SU-DHL-6 (cell line): ENCODE results near the gene ANXA6.

Source experiments
- H2AFZ ChIP-seq: fragments of 200-600 bp; sonication (generic); 2 replicates; pipeline ENCODE4 v1.6.1; 2014; ENCODE audit warnings: low read depth, mild to moderate bottlenecking, moderate library complexity, mixed read lengths, antibody characterized with exemption, low read length; ENCODE audit not compliant: severe bottlenecking
- H3F3A ChIP-seq: fragments of 200-600 bp; shearing (Covaris generic); 2 replicates; pipeline ENCODE4 v1.6.0; 2016; ENCODE audit warnings: antibody characterized with exemption, mild to moderate bottlenecking; ENCODE audit not compliant: insufficient read depth
- H3K27ac ChIP-seq: fragments of 200-600 bp; sonication (generic); 2 replicates; pipeline ENCODE4 v1.5.1; 2016; ENCODE audit warnings: low read depth, mild to moderate bottlenecking, low read length, moderate library complexity, mixed read lengths
- H3K27me3 ChIP-seq: fragments of 200-600 bp; sonication (generic), shearing (Covaris generic); 2 replicates; pipeline ENCODE4 v1.6.0; 2014; ENCODE audit warnings: mild to moderate bottlenecking, low read length
- H3K36me3 ChIP-seq: fragments of 200-600 bp; sonication (generic); 2 replicates; pipeline ENCODE4 v1.6.1; 2014; ENCODE audit warnings: mild to moderate bottlenecking, low read length, mixed read lengths
- H3K4me2 ChIP-seq: fragments of 300-600, 200-600 bp; shearing (Covaris generic), sonication (generic); 2 replicates; pipeline ENCODE4 v1.6.0; 2014; ENCODE audit warnings: low read length, low read depth, mild to moderate bottlenecking; ENCODE audit not compliant: poor library complexity, severe bottlenecking
- H3K4me3 ChIP-seq: fragments of 200-600 bp; sonication (generic); 2 replicates; pipeline ENCODE4 v1.5.1; 2014; ENCODE audit warnings: antibody characterized with exemption, low read length, mild to moderate bottlenecking, mixed read lengths; ENCODE audit not compliant: insufficient read depth, poor library complexity, severe bottlenecking
- H3K79me2 ChIP-seq: fragments of 200-600 bp; sonication (generic); 2 replicates; pipeline ENCODE4 v1.6.1; 2014; ENCODE audit warnings: mild to moderate bottlenecking, low read length, moderate library complexity; ENCODE audit not compliant: insufficient read depth
- H3K9ac ChIP-seq: fragments of 200-600 bp; sonication (generic); 2 replicates; pipeline ENCODE4 v1.7.0; 2014; ENCODE audit warnings: mild to moderate bottlenecking, low read length
- H3K9me2 ChIP-seq: fragments of 200-600 bp; sonication (generic); replicated peaks from 2 replicates; pipeline ENCODE4 v1.6.1; 2014; ENCODE audit warnings: low read length; ENCODE audit not compliant: insufficient read depth
- H3K9me3 ChIP-seq: fragments of 200-600 bp; sonication (generic); 2 replicates; pipeline ENCODE4 v1.6.1; 2014; ENCODE audit warnings: low read length, mixed read lengths; ENCODE audit not compliant: insufficient read depth
- H4K20me1 ChIP-seq: fragments of 200-600 bp; sonication (generic); 2 replicates; pipeline ENCODE4 v1.6.1; 2014; ENCODE audit warnings: low read depth, mild to moderate bottlenecking, antibody characterized with exemption, low read length, moderate library complexity, mixed read lengths
- EZH2phosphoT487 ChIP-seq: fragments of 200-600 bp; sonication (generic), shearing (Covaris generic); conservative IDR thresholded peaks from 2 replicates; pipeline ENCODE4 v1.6.1; 2018; ENCODE audit warnings: mild to moderate bottlenecking, antibody characterized with exemption, low read length, moderate library complexity, mixed read lengths
- TF ChIP-seq, protein P1 (sequence below): fragments of 200-600 bp; sonication (generic); IDR thresholded peaks from one replicate; pipeline ENCODE4 v1.5.1; 2017; ENCODE audit warnings: antibody characterized with exemption, mild to moderate bottlenecking, low read length, moderate library complexity; ENCODE audit not compliant: insufficient read depth, poor library complexity, severe bottlenecking

The ANXA6 gene

DNA sequence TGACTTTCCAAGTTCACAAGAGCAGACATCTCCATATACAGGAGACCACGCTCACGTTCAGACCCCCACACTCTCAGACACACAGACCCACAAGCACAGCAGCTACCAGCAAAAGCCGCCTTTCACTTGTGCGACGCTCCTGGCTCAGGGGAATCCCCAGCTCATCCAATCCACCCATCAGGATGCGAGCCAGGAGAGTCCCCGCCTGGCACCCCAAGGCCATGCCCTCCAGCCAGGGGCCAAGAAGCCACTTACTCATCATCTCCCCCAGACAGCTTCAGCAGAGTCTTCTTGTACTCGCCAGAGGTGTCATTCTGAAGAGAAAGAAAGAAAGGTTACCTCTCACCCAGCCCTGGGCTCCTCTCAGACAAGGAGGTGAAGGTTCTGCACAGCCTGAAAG lies 29.7 kb downstream of the ANXA6 start:
- H3K4me3 ChIP-seq = no peak overlapping the region
- no peak overlapping the region for H3K9ac ChIP-seq
- 0 out of 2 replicates have a peak, but pooled peaks cover 2% of the 10 kb centered on the region for H3K36me3 ChIP-seq
- H2AFZ ChIP-seq = no peak overlapping the region
- H3K27me3 ChIP-seq = no peaks in the 10 kb centered on the region
- no peaks in the 10 kb centered on the region for H3K79me2 ChIP-seq
- H3K9me2 ChIP-seq = no peaks in the 10 kb centered on the region
- TF ChIP-seq EZH2phosphoT487 = no peak
- TF ChIP-seq, protein P1, sequence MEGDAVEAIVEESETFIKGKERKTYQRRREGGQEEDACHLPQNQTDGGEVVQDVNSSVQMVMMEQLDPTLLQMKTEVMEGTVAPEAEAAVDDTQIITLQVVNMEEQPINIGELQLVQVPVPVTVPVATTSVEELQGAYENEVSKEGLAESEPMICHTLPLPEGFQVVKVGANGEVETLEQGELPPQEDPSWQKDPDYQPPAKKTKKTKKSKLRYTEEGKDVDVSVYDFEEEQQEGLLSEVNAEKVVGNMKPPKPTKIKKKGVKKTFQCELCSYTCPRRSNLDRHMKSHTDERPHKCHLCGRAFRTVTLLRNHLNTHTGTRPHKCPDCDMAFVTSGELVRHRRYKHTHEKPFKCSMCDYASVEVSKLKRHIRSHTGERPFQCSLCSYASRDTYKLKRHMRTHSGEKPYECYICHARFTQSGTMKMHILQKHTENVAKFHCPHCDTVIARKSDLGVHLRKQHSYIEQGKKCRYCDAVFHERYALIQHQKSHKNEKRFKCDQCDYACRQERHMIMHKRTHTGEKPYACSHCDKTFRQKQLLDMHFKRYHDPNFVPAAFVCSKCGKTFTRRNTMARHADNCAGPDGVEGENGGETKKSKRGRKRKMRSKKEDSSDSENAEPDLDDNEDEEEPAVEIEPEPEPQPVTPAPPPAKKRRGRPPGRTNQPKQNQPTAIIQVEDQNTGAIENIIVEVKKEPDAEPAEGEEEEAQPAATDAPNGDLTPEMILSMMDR = no peak
- no peaks in the 10 kb centered on the region for H4K20me1 ChIP-seq
- H3K4me2 ChIP-seq = no peak overlapping the region
- peaks cover 13% of the 10 kb centered on the region for H3F3A ChIP-seq
- no peak overlapping the region; the same call in 1 of the 2 replicates for H3K27ac ChIP-seq
- H3K9me3 ChIP-seq = no peaks in the 10 kb centered on the region

- Histone ChIP-seq H3K79me2 (no peaks in the 10 kb centered on the region), H3K9ac (peak overlapping the region; percentile 63), H3K36me3 (0 out of 2 replicates have a peak, but pooled peaks cover 2% of the 10 kb centered on the region), H3K27me3 (no peaks in the 10 kb centered on the region), H3K4me3 (no peak overlapping the region), H4K20me1 (no peaks in the 10 kb centered on the region), H3K27ac (peak overlapping the region; percentile 95), H3K9me3 (no peaks in the 10 kb centered on the region), H3K4me2 (peak overlapping the region; percentile 79), H3K9me2 (no peaks in the 10 kb centered on the region), H3F3A (peaks cover 13% of the 10 kb centered on the region), H2AFZ (no peak overlapping the region)
- TF ChIP-seq, protein P1 = peak; percentile 91
- TF ChIP-seq EZH2phosphoT487 = no peak
These were observed 31.4 kb downstream of the ANXA6 start for GRCh38 chr5:151126199-151126645.

DNA sequence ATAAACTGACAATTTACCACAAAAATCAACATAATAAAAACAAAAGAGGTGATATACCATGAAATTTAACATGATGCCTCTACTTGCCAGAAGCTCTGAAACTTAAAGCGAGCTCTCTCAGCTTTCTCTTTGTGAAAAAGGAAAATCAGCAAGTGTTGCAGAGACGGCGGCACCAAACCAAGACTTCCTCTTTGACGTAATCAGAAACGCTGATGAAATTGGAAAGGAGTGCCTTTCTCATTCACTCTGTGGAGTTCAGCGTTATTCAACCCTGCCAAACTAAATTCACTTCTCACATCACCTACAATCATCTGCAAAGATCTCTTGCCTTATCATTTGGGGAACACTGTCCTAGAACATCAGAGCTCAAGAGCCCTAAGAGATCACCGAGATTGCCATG lies 32.2 kb downstream of the ANXA6 start:
- H3K9ac ChIP-seq = peak overlapping the region; percentile 63
- H3K4me2 ChIP-seq = peak overlapping the region; percentile 79
- no peak for TF ChIP-seq EZH2phosphoT487
- TF ChIP-seq, protein P1 = no peak
- H3K27ac ChIP-seq = peak overlapping the region; percentile 95
- H2AFZ ChIP-seq = no peak overlapping the region
- H3K9me2 ChIP-seq = no peaks in the 10 kb centered on the region
- H3K27me3 ChIP-seq = no peaks in the 10 kb centered on the region
- H4K20me1 ChIP-seq = no peaks in the 10 kb centered on the region
- peaks cover 13% of the 10 kb centered on the region for H3F3A ChIP-seq
- H3K4me3 ChIP-seq = no peak overlapping the region
- H3K36me3 ChIP-seq = 0 out of 2 replicates have a peak, but pooled peaks cover 2% of the 10 kb centered on the region
- no peaks in the 10 kb centered on the region for H3K9me3 ChIP-seq
- H3K79me2 ChIP-seq = no peaks in the 10 kb centered on the region
